H1 (cell line): Measurements from ENCODE around the gene CAVIN1.
"Not testable (repeated sequence)": the region's sequence is repeated elsewhere in the genome, so short reads cannot be mapped to it uniquely, and the experiment has no call there.

ENCODE experiments used
- CTCF ChIP-seq, 3 experiments: IDR thresholded peaks; 1 replicate in 2 of 3; 2 replicates in 1 of 3; pipeline versions ENCODE4 v1.5.1 to v1.6.1; 2011; ENCODE audit warnings: low read length in 3 of 3, mild to moderate bottlenecking in 3 of 3, inconsistent platforms in 2 of 3, low read depth in 1 of 3, moderate library complexity in 1 of 3; ENCODE audit not compliant: insufficient read depth in 1 of 3; ENCODE audit errors: control extremely low read depth in 1 of 3
- RFX5 ChIP-seq: IDR thresholded peaks from 2 replicates; pipeline ENCODE4 v1.6.1; 2011; ENCODE audit warnings: low read depth, low read length, improper control_type of control experiment, borderline replicate concordance

GRCh38 chr17:42368310-42368709 lies 54.7 kb downstream of the CAVIN1 start:
- not testable (repeated sequence) for TF ChIP-seq CTCF (IDR thresholded peaks at IDR 0.05; ENCODE audit: control extremely low read depth in 1 of 3, insufficient read depth in 1 of 3, low read depth in 1 of 3, low read length in 3 of 3); RFX5
